Skeletal muscle cell (primary cell): ENCODE results near the gene ARID3C.

Source experiments
- DNase-seq: peaks from one replicate; pipeline ENCODE4 v3.0.0-alpha.2; 2010; ENCODE audit warnings: low read depth
- H3K4me3 ChIP-seq: 2 replicates; pipeline ENCODE4 v1.5.1; 2011; ENCODE audit warnings: low read depth, mild to moderate bottlenecking, control low read depth, low read length, moderate library complexity

Gene ARID3C

DNA sequence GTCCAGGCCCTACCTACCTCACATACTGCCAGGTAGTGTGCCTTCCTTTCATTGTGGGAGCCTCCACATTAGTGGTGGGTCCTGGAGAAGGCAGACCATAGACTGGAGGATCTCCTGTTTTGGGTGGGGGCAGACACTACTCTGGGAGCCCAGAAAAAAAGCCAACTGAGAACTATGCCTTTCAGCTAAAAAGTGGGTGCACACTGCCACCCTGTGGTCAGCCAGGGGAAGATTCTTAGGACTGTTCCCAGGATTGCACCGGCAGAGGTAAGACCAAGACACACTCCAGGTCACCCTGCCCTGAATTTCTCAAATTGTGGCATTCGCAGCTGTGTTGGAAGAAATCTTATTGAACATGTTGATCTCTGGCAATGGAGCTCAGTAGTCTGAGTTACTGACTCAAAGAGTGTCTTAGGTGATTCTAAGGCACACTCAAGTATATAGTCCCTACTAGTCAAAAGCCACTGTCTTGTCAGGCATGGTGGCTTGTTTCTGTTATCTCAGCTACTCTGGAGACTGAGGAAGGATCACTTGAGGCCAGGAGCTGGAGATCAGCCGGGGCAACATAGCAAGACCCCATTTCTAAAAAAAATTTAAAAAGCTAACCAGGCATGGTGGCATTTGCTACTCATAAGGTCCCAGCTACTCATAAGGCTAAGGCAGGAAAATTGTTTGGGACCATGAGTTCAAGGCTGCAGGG lies 5.1 kb upstream of the ARID3C start:
- DNase-seq, result no peak
- H3K4me3 ChIP-seq, result no peak overlapping the region

- no peak for DNase-seq
- no peak overlapping the region for H3K4me3 ChIP-seq
These were observed 4.3 kb upstream of the ARID3C start for GRCh38 chr9:34633166-34633565.

DNA sequence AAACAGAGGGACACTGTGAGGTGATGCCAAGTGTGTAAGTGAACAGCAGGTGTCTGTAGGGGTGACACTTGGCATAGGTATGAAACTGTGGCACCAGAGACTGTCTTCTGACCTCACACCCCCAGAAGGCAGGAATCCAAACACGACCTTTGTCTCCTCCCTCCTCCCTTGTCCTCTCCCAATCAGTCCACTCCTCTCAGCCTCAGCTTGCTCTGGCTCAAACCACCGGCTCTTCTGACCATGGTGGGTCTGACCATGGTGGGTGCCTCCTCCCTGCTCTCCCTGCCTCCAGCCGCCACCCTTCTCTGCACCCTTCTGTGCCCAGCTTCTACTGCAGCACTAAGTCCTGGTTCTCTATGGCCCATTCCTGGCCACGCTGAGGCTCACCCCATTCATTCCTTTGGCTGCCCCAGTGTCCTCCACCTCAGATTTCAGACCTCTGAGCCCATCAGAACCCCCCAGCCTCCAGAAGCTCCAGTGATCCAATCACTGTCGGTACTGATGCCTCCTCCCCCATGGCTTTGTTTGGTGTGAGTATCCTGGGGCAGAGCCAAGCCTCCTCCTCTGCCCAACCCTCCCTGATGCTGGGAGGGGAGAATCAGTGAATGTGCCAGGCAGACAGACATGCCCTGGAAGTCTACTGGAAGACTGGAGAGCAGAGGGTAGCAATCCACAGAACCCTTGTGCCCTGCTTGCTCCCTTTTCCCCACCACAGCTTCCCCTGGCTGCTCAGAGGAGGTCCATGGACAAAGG lies 1.7 kb upstream of the ARID3C start:
- no peak overlapping the region for H3K4me3 ChIP-seq

GRCh38 chr9:34629491-34629808 lies 584 bp upstream of the ARID3C start:
- DNase-seq, result no peak
- no peak overlapping the region for H3K4me3 ChIP-seq

More for the DNA sequence above, 1.7 kb upstream of the ARID3C start:
- DNase-seq, result no peak

GRCh38 chr9:34627716-34628655 lies 880 bp downstream of the ARID3C start:
- DNase-seq, result no peak
- peak overlapping the region; percentile 36 for H3K4me3 ChIP-seq

DNA sequence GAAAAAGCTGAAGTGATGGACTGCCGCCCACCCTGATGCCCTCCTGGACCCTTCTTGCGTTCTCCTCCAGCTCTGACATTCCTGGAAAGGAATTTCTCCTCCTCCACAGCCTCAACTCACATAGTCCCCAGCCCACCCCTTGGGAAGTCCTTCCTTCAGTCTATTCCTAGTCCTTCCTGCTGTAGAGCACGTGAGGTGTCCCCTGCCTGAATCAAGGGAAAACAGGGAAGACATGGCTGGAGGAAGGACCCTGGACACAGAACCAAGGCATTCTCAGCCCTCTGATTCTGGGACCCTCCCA lies 3.7 kb downstream of the ARID3C start:
- H3K4me3 ChIP-seq, result no peak overlapping the region
- no peak for DNase-seq

- H3K4me3 ChIP-seq, result no peak overlapping the region
- no peak for DNase-seq
These were observed 4.2 kb downstream of the ARID3C start for GRCh38 chr9:34624475-34625185.

- DNase-seq, result no peak
- H3K4me3 ChIP-seq, result no peak overlapping the region
These were observed 5.3 kb downstream of the ARID3C start for GRCh38 chr9:34623374-34624235.

DNA sequence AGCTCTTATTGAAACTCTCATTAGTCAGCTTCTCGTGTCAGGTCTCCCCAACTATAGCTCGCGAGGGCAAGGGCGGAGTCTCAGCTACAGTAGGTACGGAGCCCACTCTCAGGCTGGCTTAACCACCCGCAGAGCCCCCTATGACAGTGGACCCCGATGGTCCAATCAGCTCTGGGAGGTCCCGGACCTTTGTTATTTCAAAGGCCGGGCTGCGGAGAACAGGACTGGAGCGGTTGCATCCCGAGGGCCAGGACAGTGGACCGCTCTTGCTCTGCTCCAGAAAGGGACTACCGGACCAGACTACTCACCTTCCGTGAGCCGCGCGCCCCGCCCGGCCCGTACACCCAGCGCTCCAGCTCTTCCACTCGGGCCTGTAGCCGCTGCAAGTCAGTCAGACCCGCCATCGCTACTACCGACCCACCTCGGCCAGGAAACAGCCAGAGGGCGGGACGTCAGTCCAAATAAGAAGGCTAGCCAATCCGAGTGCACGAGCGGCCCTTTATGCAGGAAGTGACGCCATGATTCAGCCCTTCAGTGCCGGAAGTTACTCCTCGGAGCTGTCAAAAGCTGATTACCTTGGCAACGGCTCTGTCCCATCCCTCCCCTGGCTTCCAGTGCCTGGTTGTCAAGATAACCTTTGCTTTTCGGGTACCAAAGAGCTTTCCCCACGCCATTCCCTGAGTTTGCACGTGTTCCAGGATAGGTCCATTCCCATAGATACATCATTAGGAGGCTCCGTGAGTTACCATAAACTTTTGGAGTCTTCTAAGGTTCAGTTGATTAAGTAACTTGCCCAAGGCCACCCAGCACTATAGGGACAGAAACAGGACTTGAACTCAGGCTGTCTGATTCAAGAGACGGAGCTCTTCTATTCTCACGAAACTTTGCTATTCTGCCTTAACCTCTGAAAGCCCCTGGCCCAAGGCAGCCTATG lies 8.5 kb downstream of the ARID3C start, which contains the start of gene DCTN3:
Gene DCTN3, minus strand, starts transcription at position 435 of the 934 bp plus-strand sequence. Its CDS starts 31 bp downstream, at position 404.
- H3K4me3 ChIP-seq, result peak within 1 kb of the TSS; percentile 85
- DNase-seq, result peak; percentile 78

- no peak for DNase-seq
- H3K4me3 ChIP-seq, result no peak overlapping the region
These were observed 13.7 kb downstream of the ARID3C start for GRCh38 chr9:34615132-34615531.

- DNase-seq, result no peak
- H3K4me3 ChIP-seq, result peak overlapping the region; percentile 71
These were observed 16.0 kb downstream of the ARID3C start for GRCh38 chr9:34612788-34613390.

- peak within 1 kb of the TSS; percentile 71 for H3K4me3 ChIP-seq
- DNase-seq, result peak; percentile 32
These were observed 16.8 kb downstream of the ARID3C start, which contains the start of gene RPP25L for GRCh38 chr9:34611811-34612787. TSS of gene RPP25L (minus strand) at chr9:34612097. CDS start at chr9:34611296, 801 bp downstream.

DNA sequence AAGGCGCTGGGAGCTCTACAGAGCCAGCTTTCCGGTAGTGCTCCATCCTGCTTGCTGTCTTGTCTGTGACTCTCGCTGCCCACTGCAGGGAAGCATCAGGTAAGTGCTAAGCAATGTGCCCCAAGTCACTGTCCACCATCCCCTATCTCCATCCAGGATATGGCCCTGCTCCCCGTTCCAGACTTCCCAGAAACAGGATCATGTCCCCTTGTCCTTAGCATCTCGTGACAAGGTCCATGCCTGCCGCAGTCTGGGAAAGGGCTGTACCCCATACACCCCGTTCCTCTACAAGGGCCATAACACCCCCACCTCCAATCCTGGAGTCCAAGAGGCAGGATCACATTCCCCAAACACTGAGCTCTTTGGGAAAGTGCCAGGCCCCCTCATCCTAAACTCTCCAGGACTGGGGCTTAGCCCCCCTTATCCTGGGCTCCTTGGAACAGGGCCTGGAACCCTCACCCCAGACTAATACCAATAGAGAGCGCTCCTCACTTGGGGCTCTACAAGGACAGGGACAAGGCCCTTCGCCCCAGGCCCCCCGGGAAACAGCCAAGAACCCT lies 17.5 kb downstream of the ARID3C start:
- peak overlapping the region; percentile 71 for H3K4me3 ChIP-seq
- no peak for DNase-seq

DNA sequence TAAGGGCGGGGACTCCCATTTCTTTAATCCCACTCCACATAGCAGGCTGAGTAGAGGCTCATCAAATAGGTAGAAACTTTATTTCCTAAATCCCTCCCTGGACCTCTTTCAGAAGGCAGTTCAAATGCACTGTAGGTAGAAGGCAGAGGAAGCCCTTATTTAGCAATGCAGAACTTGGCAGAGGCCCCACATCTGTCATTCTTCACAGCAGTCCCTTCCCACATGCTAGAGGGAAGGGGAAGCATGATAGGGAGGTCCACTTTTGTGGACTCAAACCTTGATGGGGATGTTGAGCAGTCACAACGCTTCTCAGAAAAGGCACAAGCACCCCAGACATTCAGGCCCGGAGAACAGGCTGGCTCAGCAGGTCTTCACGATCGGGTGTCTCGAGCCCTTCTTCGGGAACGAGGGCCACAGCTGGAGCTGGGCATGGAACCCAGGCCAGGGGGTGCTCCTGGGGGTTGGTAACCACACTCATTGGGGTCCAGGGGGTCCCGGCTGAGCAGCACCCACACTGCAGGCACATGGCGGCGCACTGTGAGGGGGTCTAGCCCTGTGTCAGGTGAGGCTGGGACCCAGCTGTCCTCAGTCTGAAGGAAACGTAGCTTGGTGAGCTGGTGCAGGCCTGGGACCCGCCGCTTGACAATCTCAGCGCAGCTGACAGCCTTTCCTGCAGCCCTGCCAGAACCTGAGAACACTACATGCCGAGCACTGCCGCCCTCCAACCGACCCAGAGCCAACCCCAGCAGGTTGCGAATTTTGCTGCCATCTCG lies 18.2 kb downstream of the ARID3C start:
- DNase-seq, result no peak
- H3K4me3 ChIP-seq, result peak overlapping the region; percentile 71

DNA sequence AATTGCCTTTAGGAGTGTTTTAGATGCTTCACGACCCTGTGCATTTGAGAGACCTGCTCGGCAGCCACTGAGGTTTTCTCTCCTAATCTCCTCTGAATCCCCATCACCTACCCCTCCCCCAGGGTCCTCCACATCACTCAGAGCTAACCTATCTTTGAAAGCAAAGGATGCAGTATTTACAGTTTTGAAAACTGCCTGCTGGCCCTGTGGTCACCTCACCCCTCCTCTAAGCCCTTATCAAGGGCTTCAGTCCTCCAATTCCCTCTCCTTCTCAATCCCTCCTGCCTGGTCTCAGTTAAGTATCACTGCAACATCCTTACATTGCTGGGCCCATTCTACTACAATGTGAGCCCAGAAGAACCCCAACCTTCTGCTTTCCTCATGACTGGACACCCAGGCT lies 21.5 kb downstream of the ARID3C start:
- DNase-seq, result no peak
- H3K4me3 ChIP-seq, result no peak overlapping the region
